DND-41 (cell line): ENCODE data around the gene KRT86.

Source experiments
- ATAC-seq: fragments of 200-7000 bp; cut with Tn5 transposase; 3 replicates; pipeline ENCODE4 v1.9.1; 2021; ENCODE audit warnings: low read depth; ENCODE audit not compliant: insufficient read depth
- DNase-seq: peaks from one replicate; pipeline ENCODE4 v3.0.0-alpha.2; 2020
- H2AFZ ChIP-seq: 2 replicates; pipeline ENCODE4 v1.6.0; 2012; ENCODE audit warnings: low read depth, low read length
- H3K27ac ChIP-seq: 2 replicates; pipeline ENCODE4 v1.5.1; 2012; ENCODE audit warnings: low read length, inconsistent platforms
- H3K27me3 ChIP-seq: fragments of 200-600 bp; sonication (generic); 2 replicates; pipeline ENCODE4 v1.6.0; 2012; ENCODE audit warnings: low read length, mild to moderate bottlenecking, inconsistent platforms; ENCODE audit not compliant: insufficient read depth, poor library complexity
- H3K36me3 ChIP-seq: 2 replicates; pipeline ENCODE4 v1.5.1; 2012; ENCODE audit warnings: low read length, inconsistent platforms; ENCODE audit not compliant: insufficient read depth
- H3K4me1 ChIP-seq: 2 replicates; pipeline ENCODE4 v1.5.1; 2012; ENCODE audit warnings: mild to moderate bottlenecking, low read length; ENCODE audit not compliant: insufficient read depth
- H3K4me2 ChIP-seq: 2 replicates; pipeline ENCODE4 v1.6.0; 2012; ENCODE audit warnings: mild to moderate bottlenecking, moderate library complexity, low read length, inconsistent platforms; ENCODE audit not compliant: insufficient read depth
- H3K4me3 ChIP-seq, 2 experiments: fragments of 200-600 bp in 1 of 2; shearing (Covaris generic) in 1 of 2; 2 replicates each; pipeline ENCODE4 v1.5.1; 2012 to 2016; ENCODE audit warnings: inconsistent platforms in 2 of 2, low read length in 2 of 2, mild to moderate bottlenecking in 2 of 2, low read depth in 1 of 2, moderate library complexity in 1 of 2
- H3K79me2 ChIP-seq: 2 replicates; pipeline ENCODE4 v1.6.0; 2012; ENCODE audit warnings: low read length, inconsistent platforms; ENCODE audit not compliant: insufficient read depth
- H3K9ac ChIP-seq: 2 replicates; pipeline ENCODE4 v1.6.0; 2012; ENCODE audit warnings: low read depth, mild to moderate bottlenecking, inconsistent platforms, low read length, moderate library complexity
- H3K9me3 ChIP-seq: 2 replicates; pipeline ENCODE4 v1.5.1; 2012; ENCODE audit warnings: low read length, moderate library complexity, mild to moderate bottlenecking, inconsistent platforms; ENCODE audit not compliant: insufficient read depth, severe bottlenecking
- H4K20me1 ChIP-seq: 2 replicates; pipeline ENCODE4 v1.6.0; 2012; ENCODE audit warnings: low read length; ENCODE audit not compliant: insufficient read depth
- CTCF ChIP-seq: IDR thresholded peaks from 2 replicates; pipeline ENCODE4 v1.5.1; 2012; ENCODE audit warnings: borderline replicate concordance, low read length, moderate library complexity, mild to moderate bottlenecking; ENCODE audit not compliant: poor library complexity, severe bottlenecking; ENCODE audit errors: extremely low read depth
- EZH2 ChIP-seq: IDR thresholded peaks from 3 replicates; pipeline ENCODE4 v1.6.1; 2012; ENCODE audit warnings: borderline replicate concordance, low read depth, mild to moderate bottlenecking, moderate library complexity, low read length, inconsistent platforms; ENCODE audit not compliant: severe bottlenecking

The KRT86 gene

GRCh38 chr12:52295663-52296062 is 21.2 kb downstream of the KRT86 start:
- no peak overlapping the region for H3K4me2 ChIP-seq
- no peaks in the 10 kb centered on the region; the same call in none of the 2 replicates for H4K20me1 ChIP-seq
- DNase-seq: no peak
- H3K9ac ChIP-seq: no peak overlapping the region
- no peak overlapping the region for H3K27ac ChIP-seq
- H3K36me3 ChIP-seq: no peaks in the 10 kb centered on the region
- no peak overlapping the region for H3K4me3 ChIP-seq
- no peak overlapping the region for H2AFZ ChIP-seq
- ATAC-seq: no peak
- H3K9me3 ChIP-seq: no peaks in the 10 kb centered on the region
- no peak for TF ChIP-seq CTCF
- no peak for TF ChIP-seq EZH2
- no peaks in the 10 kb centered on the region for H3K79me2 ChIP-seq
- no peaks in the 10 kb centered on the region for H3K4me1 ChIP-seq
- peaks cover 16% of the 10 kb centered on the region for H3K27me3 ChIP-seq

GRCh38 chr12:52296572-52297215 is 22.2 kb downstream of the KRT86 start:
- TF ChIP-seq EZH2 (no peak), CTCF (no peak)
- DNase-seq (no peak), ATAC-seq (no peak)
- no peaks in the 10 kb centered on the region for H3K36me3 ChIP-seq
- H3K9ac ChIP-seq: no peak overlapping the region
- no peaks in the 10 kb centered on the region for H3K79me2 ChIP-seq
- H3K4me3 ChIP-seq: no peak overlapping the region
- H3K4me2 ChIP-seq: no peak overlapping the region
- no peaks in the 10 kb centered on the region for H3K4me1 ChIP-seq
- no peaks in the 10 kb centered on the region for H3K9me3 ChIP-seq
- H3K27ac ChIP-seq: no peak overlapping the region
- H3K27me3 ChIP-seq: peaks cover 20% of the 10 kb centered on the region
- H4K20me1 ChIP-seq: no peaks in the 10 kb centered on the region; the same call in none of the 2 replicates
- H2AFZ ChIP-seq: no peak overlapping the region

- Histone ChIP-seq H3K27me3 (peaks cover 16% of the 10 kb centered on the region), H3K36me3 (no peaks in the 10 kb centered on the region), H2AFZ (no peak overlapping the region), H4K20me1 (no peaks in the 10 kb centered on the region; the same call in none of the 2 replicates), H3K4me1 (no peaks in the 10 kb centered on the region), H3K9me3 (no peaks in the 10 kb centered on the region), H3K4me3 (no peak overlapping the region), H3K27ac (no peak overlapping the region), H3K9ac (no peak overlapping the region), H3K79me2 (no peaks in the 10 kb centered on the region), H3K4me2 (no peak overlapping the region)
- no peak for DNase-seq
- TF ChIP-seq EZH2 (no peak), CTCF (no peak)
- ATAC-seq: no peak
Measured at GRCh38 chr12:52298677-52299190, 24.3 kb downstream of the KRT86 start.
